Lung microvascular endothelial cell (primary cell): ENCODE data around the gene FNDC3B. TPM values are rescaled to one million over a fixed set of nuclear protein-coding genes. Genes with fewer than 3 reads are reported as not detected.

Experiments
- DNase-seq, 2 donors: peaks; one replicate each; pipeline versions ENCODE4 v3.0.0 to v3.0.0-alpha.2; 2010; ENCODE audit warnings: low read depth in 2 of 2
- total RNA-seq: library from RNA; depleted of rRNA; stranded (reverse); fragments of >200 nt; gene quantifications from 2 replicates; pipeline ENCODE4 v1.2.1, GENCODE V29; 2014

Gene FNDC3B
- total RNA-seq, 1 donor from 2014 or later, result 74.6 TPM

GRCh38 chr3:172052405-172052804, 13.0 kb downstream of the FNDC3B start:
- no peak for DNase-seq

DNA sequence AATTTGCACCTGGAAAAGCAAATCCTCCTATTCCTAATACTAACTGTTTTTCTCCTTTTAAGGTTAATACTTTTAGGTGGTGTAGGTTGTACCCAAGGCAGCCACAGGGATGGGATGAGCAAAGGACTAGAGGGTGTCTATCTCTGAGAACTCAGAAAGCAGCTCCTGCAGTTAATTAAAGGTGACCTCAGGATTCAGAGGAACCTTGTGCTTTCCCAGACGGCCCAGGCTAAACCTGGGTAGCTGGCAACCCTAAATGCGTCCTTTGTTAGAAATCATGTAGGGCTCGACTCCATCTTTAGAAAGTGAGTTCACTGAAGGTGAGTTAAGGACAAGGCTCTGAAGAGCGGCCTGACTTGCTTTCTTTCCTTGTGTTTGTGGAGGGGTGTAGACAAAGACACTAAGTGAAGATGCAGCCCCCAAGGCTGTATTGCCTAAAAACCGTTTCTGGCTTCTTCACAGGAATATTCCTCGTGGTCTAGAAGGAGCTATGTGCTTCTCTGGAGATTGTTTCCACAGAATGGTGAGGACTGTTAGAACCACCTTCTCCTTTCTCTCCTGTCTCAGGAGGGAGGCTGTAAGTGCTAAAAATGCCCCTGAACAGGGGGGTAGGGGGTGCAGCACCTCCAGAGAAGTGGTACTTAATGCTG, 14.9 kb downstream of the FNDC3B start:
- no peak for DNase-seq

DNA sequence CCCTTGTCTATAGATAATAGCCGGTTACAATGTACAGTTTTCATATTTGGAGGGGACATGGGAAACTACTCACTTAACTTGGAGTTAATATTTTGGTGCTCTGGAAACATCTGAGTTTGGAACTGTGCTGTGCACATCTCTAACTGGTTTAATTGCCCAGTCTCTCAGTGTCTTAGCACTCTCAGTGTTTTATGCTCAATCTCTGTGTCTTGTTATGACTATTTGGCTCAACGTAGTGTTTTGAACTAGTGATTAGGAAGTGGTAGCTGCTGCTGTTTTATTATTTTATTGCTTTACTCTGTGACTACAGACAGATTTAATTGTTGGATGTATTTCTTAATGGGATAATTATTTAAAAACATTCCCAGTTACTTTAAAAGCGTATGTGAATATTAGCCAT, 17.0 kb downstream of the FNDC3B start:
- DNase-seq, result no peak

- no peak for DNase-seq
Observed at GRCh38 chr3:172057059-172057458, 17.7 kb downstream of the FNDC3B start.

GRCh38 chr3:172057624-172058327, 18.4 kb downstream of the FNDC3B start:
- no peak for DNase-seq

DNA sequence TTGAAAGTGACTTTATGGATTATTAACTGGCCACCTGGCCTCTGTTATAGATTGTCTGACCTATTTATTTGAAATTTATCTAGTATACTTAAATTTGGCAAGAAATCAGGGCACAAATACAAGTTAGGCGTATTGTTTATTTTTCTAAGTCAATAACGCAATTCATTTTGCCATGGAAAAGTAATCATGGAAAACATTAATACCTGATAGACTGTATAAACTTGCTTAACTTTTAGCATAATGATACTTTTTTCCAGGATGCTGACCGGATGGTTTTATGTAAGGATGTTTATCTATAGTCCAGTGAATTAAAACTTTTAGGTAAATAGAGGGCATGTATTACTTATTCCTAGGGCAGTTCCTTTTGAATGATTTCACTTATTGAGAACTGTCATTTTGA, 20.2 kb downstream of the FNDC3B start:
- DNase-seq, result no peak

DNA sequence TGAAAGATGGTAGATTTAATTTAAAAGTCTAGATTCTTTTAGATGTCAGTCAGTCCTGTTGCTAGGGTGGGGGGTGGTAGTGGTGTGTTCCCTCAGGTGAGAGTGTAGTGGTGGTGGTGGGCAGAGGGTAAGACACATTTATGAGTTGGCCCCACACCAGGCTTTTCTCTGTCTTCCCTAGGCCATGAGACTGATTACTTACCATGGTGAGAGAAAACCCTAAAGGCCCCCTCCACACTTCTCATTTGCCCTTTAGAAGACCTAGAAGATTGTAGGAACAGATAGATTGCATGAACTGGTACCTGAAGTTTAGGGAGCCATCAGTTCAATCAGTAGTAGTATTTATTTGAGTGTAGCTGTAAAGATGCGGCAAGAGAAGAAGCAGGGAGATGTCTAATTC, 20.9 kb downstream of the FNDC3B start:
- no peak for DNase-seq

DNA sequence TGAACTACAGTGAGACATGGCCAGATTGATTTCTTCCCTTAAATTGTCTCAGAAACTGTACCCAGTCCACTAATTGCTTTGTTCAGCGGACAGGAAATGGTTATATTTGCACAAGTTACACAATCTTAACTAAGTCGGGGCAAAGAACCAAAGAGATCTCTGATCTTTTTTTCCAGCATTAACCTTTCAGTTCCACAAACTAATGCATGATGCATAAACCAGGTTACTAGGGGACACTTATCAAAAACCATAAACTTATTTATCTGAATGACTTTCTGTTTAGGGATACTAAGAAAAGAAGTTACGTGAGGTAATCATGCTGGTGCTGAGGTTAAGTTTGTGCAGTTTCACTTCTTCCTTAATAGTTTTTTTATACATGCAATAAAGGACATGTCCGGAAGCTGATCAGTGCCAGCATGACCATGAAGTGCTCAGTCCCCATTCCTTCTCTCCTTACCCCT, 22.4 kb downstream of the FNDC3B start:
- peak in 1 of 2 donors; percentile 69 for DNase-seq

GRCh38 chr3:172062761-172063160, 23.4 kb downstream of the FNDC3B start:
- DNase-seq, result no peak

- peak in 1 of 2 donors; percentile 53 for DNase-seq
Observed at GRCh38 chr3:172063456-172064432, 24.4 kb downstream of the FNDC3B start.

GRCh38 chr3:172065527-172065926, 26.1 kb downstream of the FNDC3B start:
- DNase-seq, result peak; percentile 81 to 83

- peak; percentile 70 to 91 for DNase-seq
Observed at GRCh38 chr3:172065967-172066762, 26.8 kb downstream of the FNDC3B start.

- DNase-seq, result no peak
Observed at GRCh38 chr3:172066880-172067796, 27.8 kb downstream of the FNDC3B start.

- DNase-seq, result no peak
Observed at GRCh38 chr3:172067837-172068440, 28.6 kb downstream of the FNDC3B start.

DNA sequence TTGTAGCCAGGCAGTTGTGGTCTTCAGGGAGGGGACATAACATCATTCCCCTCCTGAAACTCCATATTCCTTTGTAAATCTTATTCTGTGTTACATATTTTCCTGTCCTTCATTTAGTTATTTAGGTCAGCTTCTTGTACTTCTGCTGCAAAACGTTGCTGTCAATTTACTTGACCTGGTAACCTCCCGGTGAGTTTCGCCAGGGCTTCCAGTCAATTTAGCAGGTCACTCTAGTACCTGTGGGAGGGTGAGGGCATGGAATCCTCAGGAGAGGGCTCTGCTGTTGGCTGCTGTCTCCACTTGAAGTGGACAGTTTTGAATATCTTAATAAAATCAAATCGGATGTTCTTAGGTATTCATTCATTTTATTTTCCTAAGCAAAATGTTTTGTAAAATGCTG, 29.6 kb downstream of the FNDC3B start:
- no peak for DNase-seq

DNA sequence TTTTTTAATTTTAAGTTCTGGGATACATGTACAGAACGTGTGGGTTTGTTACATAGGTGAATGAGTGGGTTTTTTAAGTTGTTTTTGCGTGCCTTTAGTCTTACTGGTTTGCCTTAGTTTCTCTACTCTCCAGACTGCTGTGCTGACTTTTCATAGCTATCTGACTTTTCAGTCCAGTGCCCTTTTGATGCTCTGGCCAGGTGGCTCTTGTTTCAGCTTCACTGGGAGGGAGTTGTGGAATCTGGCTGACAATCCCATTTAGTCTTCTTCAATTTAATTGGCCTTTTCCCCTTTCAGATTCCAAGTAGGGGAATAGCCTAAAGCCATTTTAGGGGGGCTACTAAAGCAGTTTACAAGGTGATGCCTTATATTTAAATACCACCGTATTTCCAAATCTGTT, 30.1 kb downstream of the FNDC3B start:
- DNase-seq, result no peak

- DNase-seq, result no peak
Observed at GRCh38 chr3:172070269-172070668, 30.9 kb downstream of the FNDC3B start.

GRCh38 chr3:172070802-172071201, 31.4 kb downstream of the FNDC3B start:
- DNase-seq, result no peak

DNA sequence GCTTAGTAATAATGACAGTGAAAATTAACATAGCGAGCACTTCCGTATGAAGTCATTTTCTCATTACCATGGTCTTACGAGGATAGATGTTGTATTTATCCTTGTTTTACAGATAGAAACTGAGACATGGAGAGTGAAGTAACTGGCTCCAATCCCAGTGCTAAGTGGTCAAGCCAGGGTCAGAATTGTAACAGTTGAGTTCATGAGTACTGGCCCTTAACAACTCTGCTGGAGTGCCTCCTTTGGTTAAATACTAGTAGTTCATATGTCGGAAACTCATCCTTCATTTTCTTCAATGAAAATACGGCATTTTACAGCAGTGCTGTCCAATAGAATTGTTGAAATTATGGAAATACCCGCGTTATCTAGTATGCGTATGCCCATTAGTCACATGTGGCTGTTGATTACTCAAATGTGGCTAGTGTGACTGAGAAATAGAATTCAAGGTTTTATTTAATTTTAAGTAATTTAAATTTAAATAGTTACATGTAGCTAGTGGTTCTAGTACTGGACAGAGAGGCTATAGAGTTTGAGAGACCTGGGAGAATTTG, 32.5 kb downstream of the FNDC3B start:
- no peak for DNase-seq
